GM12872 (cell line): ENCODE results near the gene DDX6.

Experiments used
- TF ChIP-seq, protein P1 (sequence below): IDR thresholded peaks from 3 replicates; pipeline ENCODE4 v1.5.1; 2011; ENCODE audit warnings: low read depth, mild to moderate bottlenecking, low read length, moderate library complexity; ENCODE audit not compliant: insufficient read depth

Gene DDX6

GRCh38 chr11:118708296-118708695 is 82.7 kb downstream of the DDX6 start:
- TF ChIP-seq, protein P1, sequence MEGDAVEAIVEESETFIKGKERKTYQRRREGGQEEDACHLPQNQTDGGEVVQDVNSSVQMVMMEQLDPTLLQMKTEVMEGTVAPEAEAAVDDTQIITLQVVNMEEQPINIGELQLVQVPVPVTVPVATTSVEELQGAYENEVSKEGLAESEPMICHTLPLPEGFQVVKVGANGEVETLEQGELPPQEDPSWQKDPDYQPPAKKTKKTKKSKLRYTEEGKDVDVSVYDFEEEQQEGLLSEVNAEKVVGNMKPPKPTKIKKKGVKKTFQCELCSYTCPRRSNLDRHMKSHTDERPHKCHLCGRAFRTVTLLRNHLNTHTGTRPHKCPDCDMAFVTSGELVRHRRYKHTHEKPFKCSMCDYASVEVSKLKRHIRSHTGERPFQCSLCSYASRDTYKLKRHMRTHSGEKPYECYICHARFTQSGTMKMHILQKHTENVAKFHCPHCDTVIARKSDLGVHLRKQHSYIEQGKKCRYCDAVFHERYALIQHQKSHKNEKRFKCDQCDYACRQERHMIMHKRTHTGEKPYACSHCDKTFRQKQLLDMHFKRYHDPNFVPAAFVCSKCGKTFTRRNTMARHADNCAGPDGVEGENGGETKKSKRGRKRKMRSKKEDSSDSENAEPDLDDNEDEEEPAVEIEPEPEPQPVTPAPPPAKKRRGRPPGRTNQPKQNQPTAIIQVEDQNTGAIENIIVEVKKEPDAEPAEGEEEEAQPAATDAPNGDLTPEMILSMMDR, result no peak

DNA sequence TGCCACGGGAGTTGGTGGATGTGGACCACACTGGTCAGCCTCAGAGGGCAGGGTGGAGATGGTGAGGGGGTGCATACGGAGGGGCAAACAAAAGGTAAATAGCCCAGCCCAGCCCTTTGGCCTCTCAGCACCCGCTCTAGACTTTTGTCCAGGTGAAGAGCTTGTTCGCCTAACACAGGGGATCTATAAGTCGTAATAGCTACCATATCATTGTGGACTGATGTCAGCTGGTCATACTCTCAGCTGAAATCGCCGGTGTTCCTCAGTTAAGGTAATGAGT is 84.5 kb downstream of the DDX6 start:
- TF ChIP-seq, protein P1, result no peak

GRCh38 chr11:118705791-118706545 is 85.0 kb downstream of the DDX6 start:
- TF ChIP-seq, protein P1, result no peak

GRCh38 chr11:118705111-118705741 is 85.7 kb downstream of the DDX6 start:
- TF ChIP-seq, protein P1, result no peak

DNA sequence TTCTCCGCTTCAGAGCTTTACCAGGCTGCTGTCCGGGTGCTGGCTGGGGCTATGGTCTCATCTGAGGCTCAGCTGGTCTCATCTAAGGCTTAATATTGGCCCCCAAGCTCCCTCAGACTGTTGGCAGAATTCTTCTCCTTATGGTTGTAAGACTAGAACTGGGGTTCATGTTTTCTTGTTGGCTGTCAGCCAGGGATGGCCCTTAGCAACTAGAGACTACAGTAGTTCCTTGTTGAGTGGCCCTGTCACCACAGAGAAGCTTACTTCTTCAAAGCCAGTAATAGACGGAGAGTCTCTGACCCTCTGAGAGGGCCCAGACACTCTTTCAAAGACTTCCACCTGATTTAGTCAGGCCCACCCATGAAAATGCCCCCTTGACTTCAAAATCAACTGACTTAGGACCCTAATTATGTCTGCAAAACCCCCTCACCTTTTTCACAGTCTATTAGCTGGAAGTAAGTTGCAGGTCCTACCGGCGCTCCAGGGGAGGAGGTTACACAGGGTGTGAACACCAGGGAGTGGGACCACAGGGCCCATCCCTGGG is 87.3 kb downstream of the DDX6 start:
- TF ChIP-seq, protein P1, result no peak

GRCh38 chr11:118699506-118700220 is 91.3 kb downstream of the DDX6 start:
- TF ChIP-seq, protein P1, result no peak
